Tibial artery (tissue), 4 donors: ENCODE data around the gene UFSP2.

Experiments used
- DNase-seq, 2 donors: peaks; one replicate each; pipeline ENCODE4 v3.0.0-alpha.2; 2019
- H3K27ac ChIP-seq, 2 donors: fragments of 200-600 bp; sonication (generic) in 1 of 2; 1 replicate in 1 of 2; 2 replicates in 1 of 2; pipeline ENCODE4 v1.5.1; 2018 to 2019; ENCODE audit warnings: mild to moderate bottlenecking in 1 of 2
- H3K27me3 ChIP-seq, 2 donors: fragments of 200-600 bp; sonication (generic) in 1 of 2; one replicate each; pipeline versions ENCODE4 v1.5.1 to v1.6.0; 2016 to 2019
- H3K36me3 ChIP-seq, 3 donors: fragments of 200-600 bp; sonication (generic) in 2 of 3; one replicate each; pipeline ENCODE4 v1.5.1; 2016 to 2019; ENCODE audit warnings: mild to moderate bottlenecking in 2 of 3
- H3K4me1 ChIP-seq, 4 donors: fragments of 200-600 bp; sonication (generic) in 2 of 4; 1 replicate in 3 of 4; 2 replicates in 1 of 4; pipeline ENCODE4 v1.5.1; 2016 to 2019
- H3K4me3 ChIP-seq, 2 donors: fragments of 200-600 bp; sonication (generic) in 1 of 2; 1 replicate in 1 of 2; 2 replicates in 1 of 2; pipeline ENCODE4 v1.5.1; 2018 to 2019; ENCODE audit warnings: mild to moderate bottlenecking in 2 of 2
- H3K9me3 ChIP-seq, 3 donors: fragments of 200-600 bp; sonication (generic) in 1 of 3; one replicate each; pipeline ENCODE4 v1.5.1; 2016 to 2019
- CTCF ChIP-seq, 2 experiments: fragments of 200-600 bp in 1 of 2; fragments of 450-650 bp in 1 of 2; IDR thresholded peaks; one replicate each; pipeline ENCODE4 v1.5.1; 2017 to 2019; ENCODE audit warnings: antibody characterized with exemption in 2 of 2, mild to moderate bottlenecking in 1 of 2, moderate library complexity in 1 of 2
- intact Hi-C: fragments of 100-400 bp; cut with DNase I; formaldehyde crosslinking; loops from one replicate; pipeline ENCODE4 v1.15.0; 2023; ENCODE audit warnings: low total_unique reads

Gene UFSP2, protein sequence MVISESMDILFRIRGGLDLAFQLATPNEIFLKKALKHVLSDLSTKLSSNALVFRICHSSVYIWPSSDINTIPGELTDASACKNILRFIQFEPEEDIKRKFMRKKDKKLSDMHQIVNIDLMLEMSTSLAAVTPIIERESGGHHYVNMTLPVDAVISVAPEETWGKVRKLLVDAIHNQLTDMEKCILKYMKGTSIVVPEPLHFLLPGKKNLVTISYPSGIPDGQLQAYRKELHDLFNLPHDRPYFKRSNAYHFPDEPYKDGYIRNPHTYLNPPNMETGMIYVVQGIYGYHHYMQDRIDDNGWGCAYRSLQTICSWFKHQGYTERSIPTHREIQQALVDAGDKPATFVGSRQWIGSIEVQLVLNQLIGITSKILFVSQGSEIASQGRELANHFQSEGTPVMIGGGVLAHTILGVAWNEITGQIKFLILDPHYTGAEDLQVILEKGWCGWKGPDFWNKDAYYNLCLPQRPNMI

DNA sequence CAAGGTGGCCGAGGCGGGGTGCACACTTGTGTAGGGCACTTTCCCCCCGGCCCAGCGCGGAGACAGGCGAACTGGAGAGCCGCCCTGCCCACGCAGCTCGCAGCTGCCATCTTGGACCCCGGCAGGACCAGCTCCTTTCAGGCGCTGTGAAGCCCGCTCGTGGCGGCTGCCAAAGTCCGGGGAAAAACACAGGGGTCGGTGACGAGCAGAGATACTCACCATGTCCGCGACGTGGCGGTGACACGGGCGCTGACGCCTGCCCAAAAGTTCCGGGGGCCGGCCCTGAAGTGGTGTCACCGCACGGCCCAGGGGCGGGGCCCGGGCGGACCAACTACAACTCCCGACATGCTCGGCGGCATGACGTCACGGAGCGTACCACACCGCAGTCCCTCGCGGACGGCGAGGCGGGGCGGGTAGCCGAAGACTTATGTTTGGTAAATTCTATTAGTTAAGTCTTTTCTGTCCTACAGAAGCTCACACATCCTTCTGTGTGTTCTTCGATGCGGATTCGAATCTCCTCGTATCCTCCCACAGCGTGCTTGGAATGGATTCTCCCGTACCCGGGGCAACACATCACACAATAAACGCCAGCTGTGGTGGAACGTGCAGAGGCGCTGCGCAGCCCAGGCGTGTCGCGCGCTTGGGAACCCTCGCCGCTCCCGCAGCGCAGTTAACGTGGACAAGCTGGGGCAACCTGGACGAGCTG is at the start of gene UFSP2:
Gene UFSP2 (minus strand): TSS at position 318 of the 706 bp plus-strand sequence. CDS start 96 bp downstream, at position 222.
- Histone ChIP-seq H3K9me3 (no peaks in the 10 kb centered on the region), H3K27me3 (no peaks in the 10 kb centered on the region), H3K4me1 (peaks cover 0 to 36% (median 11%) of the 10 kb centered on the region in 4 donors), H3K4me3 (peak within 1 kb of the TSS; percentile 70 to 77), H3K36me3 (peaks cover 0 to 5% (median 0%) of the 10 kb centered on the region in 3 donors), H3K27ac (peak within 1 kb of the TSS; percentile 93 to 95)
- peak; percentile 88 to 95 for DNase-seq
- intact Hi-C loops, result no loop called here
- no peak for TF ChIP-seq CTCF (IDR thresholded peaks at IDR 0.05)

GRCh38 chr4:185473247-185473646 is 47.5 kb upstream of the UFSP2 start:
- Histone ChIP-seq H3K4me3 (no peak overlapping the region), H3K9me3 (no peaks in the 10 kb centered on the region), H3K4me1 (peaks cover 0 to 15% (median 2%) of the 10 kb centered on the region in 4 donors), H3K27ac (no peak overlapping the region), H3K27me3 (no peaks in the 10 kb centered on the region), H3K36me3 (no peaks in the 10 kb centered on the region)
- DNase-seq, result no peak
- intact Hi-C loops, result loop anchor here (5.0 to 10.0 kb wide), 2 partner anchors 52 to 124 kb away; no protein-coding TSS in a partner anchor
- TF ChIP-seq CTCF (IDR thresholded peaks at IDR 0.05), result no peak

GRCh38 chr4:185472103-185472542 is 46.4 kb upstream of the UFSP2 start:
- intact Hi-C loops, result loop anchor here (5.0 to 10.0 kb wide), 2 partner anchors 53 to 125 kb away; no protein-coding TSS in a partner anchor
- no peaks in the 10 kb centered on the region for H3K9me3 ChIP-seq
- TF ChIP-seq CTCF (IDR thresholded peaks at IDR 0.05), result no peak
- no peaks in the 10 kb centered on the region for H3K27me3 ChIP-seq
- peaks cover 0 to 25% (median 2%) of the 10 kb centered on the region in 4 donors for H3K4me1 ChIP-seq
- no peak for DNase-seq
- peak overlapping the region; percentile 83 to 84 for H3K27ac ChIP-seq
- no peaks in the 10 kb centered on the region for H3K36me3 ChIP-seq
- H3K4me3 ChIP-seq, result peak overlapping the region; percentile 72 to 78

DNA sequence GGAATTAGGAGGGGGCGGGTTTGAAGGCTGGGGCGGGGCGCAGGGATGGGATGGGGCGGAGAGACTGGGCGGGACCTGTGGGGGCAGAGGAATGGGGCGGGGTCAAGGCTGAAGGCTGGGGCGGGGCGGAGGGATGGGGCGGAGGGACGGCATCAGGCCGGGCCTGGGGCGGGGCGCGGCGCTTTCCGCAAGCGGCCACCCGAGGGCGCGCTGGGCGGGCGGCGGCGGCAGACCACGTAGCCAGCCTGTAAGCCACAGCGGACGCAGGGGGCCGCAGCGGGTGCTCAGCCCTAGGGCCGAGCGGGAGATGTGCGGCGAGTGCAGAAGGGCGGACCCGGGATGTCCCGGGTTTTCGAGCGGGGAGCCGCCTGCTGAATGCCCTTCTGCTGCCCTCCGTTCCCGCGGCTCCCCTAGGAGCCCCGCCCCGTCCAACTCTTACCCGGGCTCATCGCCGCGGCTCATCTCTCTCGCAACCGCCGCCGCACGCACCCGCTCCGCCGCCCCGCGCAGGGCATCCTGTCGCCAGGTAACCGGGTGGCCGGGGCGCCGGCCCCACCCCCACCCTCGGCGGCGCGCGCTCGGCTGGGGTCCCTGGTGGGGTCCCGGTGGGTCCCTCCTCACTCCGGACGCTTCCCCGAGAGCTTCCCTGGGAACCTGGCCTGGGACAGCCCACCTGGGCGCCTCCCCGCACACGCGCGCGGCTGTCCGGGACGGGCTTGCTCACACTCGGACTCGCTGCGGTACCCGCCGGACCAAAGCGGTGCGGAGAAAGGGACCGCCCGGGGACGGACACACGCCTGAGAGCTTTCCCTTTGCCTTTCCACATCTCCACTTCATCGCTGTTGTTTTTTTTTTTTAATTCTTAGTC is 45.7 kb upstream of the UFSP2 start, which contains the start of gene CCDC110:
Gene CCDC110 (minus strand): TSS at position 499 of the 868 bp plus-strand sequence. CDS start 50 bp downstream, at position 449.
- peak within 1 kb of the TSS; percentile 72 to 78 for H3K4me3 ChIP-seq
- no peaks in the 10 kb centered on the region for H3K36me3 ChIP-seq
- H3K27ac ChIP-seq, result peak within 1 kb of the TSS; percentile 83 to 84
- H3K4me1 ChIP-seq, result peaks cover 0 to 31% (median 2%) of the 10 kb centered on the region in 4 donors
- peak; percentile 92 to 97 for DNase-seq
- intact Hi-C loops, result loop anchor here (5.0 to 10.0 kb wide), 2 partner anchors 53 to 126 kb away; no protein-coding TSS in a partner anchor
- no peaks in the 10 kb centered on the region for H3K27me3 ChIP-seq
- H3K9me3 ChIP-seq, result no peaks in the 10 kb centered on the region
- peak; percentile 70 to 82 for TF ChIP-seq CTCF (IDR thresholded peaks at IDR 0.05)
